Testis (tissue), 3 donors: ENCODE measurements around the gene FOXN3. TPM values are rescaled to one million over a fixed set of nuclear protein-coding genes. Genes with fewer than 3 reads are reported as not detected.

Experiments
- DNase-seq: peaks from one replicate; pipeline ENCODE4 v3.0.0-alpha.2; 2019
- H3K27ac ChIP-seq, 2 donors: fragments of 200-600 bp; sonication (generic); one replicate each; pipeline ENCODE4 v1.5.1; 2019
- H3K27me3 ChIP-seq: fragments of 200-600 bp; sonication (generic); one replicate; pipeline ENCODE4 v1.5.1; 2019
- H3K36me3 ChIP-seq: fragments of 200-600 bp; sonication (generic); one replicate; pipeline ENCODE4 v1.5.1; 2017; ENCODE audit warnings: low read depth; ENCODE audit errors: missing control alignments
- H3K4me1 ChIP-seq: fragments of 200-600 bp; sonication (generic); one replicate; pipeline ENCODE4 v1.5.1; 2019
- H3K4me3 ChIP-seq, 2 donors: fragments of 200-600 bp; sonication (generic); one replicate each; pipeline ENCODE4 v1.5.1; 2017 to 2019
- H3K9me3 ChIP-seq: fragments of 200-600 bp; sonication (generic); one replicate; pipeline ENCODE4 v1.5.1; 2017
- CTCF ChIP-seq, 3 experiments: fragments of 450-650 bp in 2 of 3; fragments of 200-600 bp in 1 of 3; sonication (generic) in 1 of 3; IDR thresholded peaks; one replicate each; pipeline ENCODE4 v1.5.1; 2016 to 2019; ENCODE audit warnings: antibody characterized with exemption in 3 of 3, mild to moderate bottlenecking in 2 of 3, moderate library complexity in 1 of 3
- POLR2A ChIP-seq: fragments of 450-650 bp; IDR thresholded peaks from one replicate; pipeline ENCODE4 v1.6.1; 2017; ENCODE audit warnings: antibody characterized with exemption, mild to moderate bottlenecking, moderate library complexity
- WGBS, 2 donors: methylation state at CpG; one replicate each; pipeline ENCODE4 v1.1.5; 2018; 5-methylcytosine and 5-hydroxymethylcytosine counted together
- intact Hi-C: fragments of 100-400 bp; cut with DNase I; formaldehyde crosslinking; loops from one replicate; pipeline ENCODE4 v1.15.1; 2023; ENCODE audit warnings: low total_unique reads
- polyA plus RNA-seq: library from polyadenylated mRNA; stranded (reverse); fragments of 350-450 nt; fragmentation: Illumina TruSeq; extraction: RNeasy Lipid Tissue Mini Kit (QIAGEN cat#74804); gene quantifications from one replicate; pipeline ENCODE4 v1.2.3, GENCODE V29; 2014; ENCODE audit warnings: low read depth, low replicate concordance; ENCODE audit not compliant: insufficient read depth
- total RNA-seq, 2 donors: library from RNA; depleted of rRNA; stranded (reverse); fragments of >200 nt; gene quantifications; one replicate each; pipeline ENCODE4 v1.2.3, GENCODE V29; 2016

FOXN3 gene
- total and polyA plus RNA-seq, 3 donors from 2014 or later: 40.7 to 103 (median 100) TPM

- intact Hi-C loops: no loop called here
- Histone ChIP-seq H3K36me3 (no peaks in the 10 kb centered on the region), H3K4me1 (peaks cover 59% of the 10 kb centered on the region), H3K9me3 (no peaks in the 10 kb centered on the region), H3K4me3 (no peak overlapping the region), H3K27me3 (no peaks in the 10 kb centered on the region), H3K27ac (peak overlapping the region; percentile 81 to 82)
- no peak for TF ChIP-seq POLR2A
- peak in 1 of 3 experiments; percentile 16 for TF ChIP-seq CTCF (IDR thresholded peaks at IDR 0.05)
- no peak for DNase-seq
- WGBS, 2 donors: 48 to 58% methylated on average over 8 of the region's 8 CpGs
Observed at GRCh38 chr14:89241934-89242651, 174.9 kb downstream of the FOXN3 start.

- H3K27ac ChIP-seq: peak overlapping the region; percentile 81 to 82
- intact Hi-C loops: no loop called here
- no peaks in the 10 kb centered on the region for H3K27me3 ChIP-seq
- no peak for TF ChIP-seq CTCF (IDR thresholded peaks at IDR 0.05)
- TF ChIP-seq POLR2A: no peak
- DNase-seq: no peak
- no peak overlapping the region for H3K4me3 ChIP-seq
- H3K4me1 ChIP-seq: peaks cover 59% of the 10 kb centered on the region
- H3K9me3 ChIP-seq: no peaks in the 10 kb centered on the region
- H3K36me3 ChIP-seq: no peaks in the 10 kb centered on the region
- WGBS, 2 donors: 67 to 82% methylated on average over 4 of the region's 4 CpGs
Observed at GRCh38 chr14:89241257-89241656, 175.8 kb downstream of the FOXN3 start.

GRCh38 chr14:89240414-89240813, 176.6 kb downstream of the FOXN3 start:
- Histone ChIP-seq H3K36me3 (no peaks in the 10 kb centered on the region), H3K27ac (peak overlapping the region; percentile 81 to 82), H3K9me3 (no peaks in the 10 kb centered on the region), H3K4me3 (no peak overlapping the region), H3K27me3 (no peaks in the 10 kb centered on the region), H3K4me1 (peaks cover 57% of the 10 kb centered on the region)
- intact Hi-C loops: no loop called here
- no peak for DNase-seq
- WGBS, 2 donors: 70 to 81% methylated on average over 3 of the region's 3 CpGs
- TF ChIP-seq POLR2A (no peak), CTCF (IDR thresholded peaks at IDR 0.05) (no peak)

- Histone ChIP-seq H3K9me3 (no peaks in the 10 kb centered on the region), H3K27ac (peak overlapping the region in 1 of 2 donors; percentile 18), H3K4me3 (no peak overlapping the region), H3K27me3 (no peaks in the 10 kb centered on the region), H3K36me3 (no peaks in the 10 kb centered on the region), H3K4me1 (peaks cover 44% of the 10 kb centered on the region)
- TF ChIP-seq CTCF (IDR thresholded peaks at IDR 0.05): no peak
- no peak for TF ChIP-seq POLR2A
- WGBS, 2 donors: 92 to 94% methylated on average over 6 of the region's 6 CpGs
- DNase-seq: no peak
- intact Hi-C loops: no loop called here
Observed at GRCh38 chr14:89239023-89239422, 178.0 kb downstream of the FOXN3 start.
